Sigmoid colon (tissue), 7 donors: ENCODE measurements around the gene GLIPR1L1. TPM values are rescaled to one million over a fixed set of nuclear protein-coding genes. Genes with fewer than 3 reads are reported as not detected.

Source experiments
- DNase-seq: peaks from one replicate; pipeline ENCODE4 v3.0.0-alpha.2; 2019
- H3K27ac ChIP-seq, 4 donors: fragments of 200-600 bp; sonication (generic); one replicate each; pipeline ENCODE4 v1.5.1; 2016 to 2019; ENCODE audit warnings: mild to moderate bottlenecking in 1 of 4
- H3K27me3 ChIP-seq, 3 donors: fragments of 200-600 bp; sonication (generic); one replicate each; pipeline ENCODE4 v1.5.1; 2019; ENCODE audit warnings: mild to moderate bottlenecking in 1 of 3
- H3K36me3 ChIP-seq, 4 donors: fragments of 200-600 bp; sonication (generic); one replicate each; pipeline ENCODE4 v1.5.1; 2016 to 2019
- H3K4me1 ChIP-seq, 4 donors: fragments of 200-600 bp; sonication (generic); one replicate each; pipeline ENCODE4 v1.5.1; 2017 to 2019
- H3K4me3 ChIP-seq, 4 donors: fragments of 200-600 bp; sonication (generic); one replicate each; pipeline ENCODE4 v1.5.1; 2017 to 2019; ENCODE audit warnings: mild to moderate bottlenecking in 2 of 4, moderate library complexity in 1 of 4
- H3K9me3 ChIP-seq, 4 donors: fragments of 200-600 bp in 3 of 4; sonication (generic) in 3 of 4; one replicate each; pipeline versions ENCODE4 v1.5.1 to v1.6.1; 2013 to 2019
- CTCF ChIP-seq, 4 experiments: fragments of 450-650 bp in 3 of 4; fragments of 200-600 bp in 1 of 4; IDR thresholded peaks; one replicate each; pipeline ENCODE4 v1.5.1; 2016 to 2019; ENCODE audit warnings: antibody characterized with exemption in 4 of 4, mild to moderate bottlenecking in 3 of 4, moderate library complexity in 2 of 4
- EP300 ChIP-seq, 4 donors: sonication (generic); formaldehyde crosslinking; IDR thresholded peaks; one replicate each; pipeline ENCODE4 v1.6.1; 2017; ENCODE audit warnings: antibody characterized with exemption in 4 of 4
- POLR2A ChIP-seq, 2 donors: fragments of 450-650 bp; IDR thresholded peaks; one replicate each; pipeline ENCODE4 v1.6.1; 2016; ENCODE audit warnings: antibody characterized with exemption in 2 of 2, mild to moderate bottlenecking in 2 of 2, moderate library complexity in 2 of 2
- POLR2AphosphoS5 ChIP-seq, 4 donors: sonication (generic); formaldehyde crosslinking; IDR thresholded peaks; one replicate each; pipeline ENCODE4 v1.6.1; 2017; ENCODE audit warnings: antibody characterized with exemption in 4 of 4
- WGBS, 2 donors: extraction: QIAGEN DNeasy Blood & Tissue Kit; methylation state at CpG; one replicate each; pipeline ENCODE4 v1.1.7; 2013; 5-methylcytosine and 5-hydroxymethylcytosine counted together
- intact Hi-C: fragments of 100-400 bp; cut with DNase I; formaldehyde crosslinking; loops from one replicate; pipeline ENCODE4 v1.15.1; 2023
- polyA plus RNA-seq, 3 donors: library from polyadenylated mRNA; stranded (reverse); fragments of 200-250 nt; gene quantifications; one replicate each; pipeline ENCODE4 v1.2.3, GENCODE V29; 2013
- total RNA-seq, 4 donors: library from RNA; depleted of rRNA; stranded (reverse); fragments of >200 nt; gene quantifications; one replicate each; pipeline ENCODE4 v1.1.0, GENCODE V29; 2016
- donor health status: healthy with polysubstance abuse.
- donor health status: Bipolar disorder and iron deficiency.
- donor health status: healthy.

GLIPR1L1 gene
- total and polyA plus RNA-seq, 7 donors = not detected

GRCh38 chr12:75390156-75390898 is 55.9 kb downstream of the GLIPR1L1 start:
- Histone ChIP-seq H3K27me3 (no peaks in the 10 kb centered on the region), H3K27ac (peak overlapping the region; percentile 86 to 92 (median 88)), H3K36me3 (no peaks in the 10 kb centered on the region), H3K9me3 (no peaks in the 10 kb centered on the region), H3K4me1 (peaks cover 0 to 29% (median 19%) of the 10 kb centered on the region in 4 donors), H3K4me3 (peak overlapping the region; percentile 38 to 63 (median 58))
- intact Hi-C loops = loop anchor here (2.0 to 5.0 kb wide), 4 partner anchors 58 to 697 kb away; partner anchors contain the start of genes CAPS2, GLIPR1L1, KRR1 and PHLDA1
- WGBS, 2 donors = 49 to 51% methylated on average over 6 of the region's 6 CpGs
- no peak for TF ChIP-seq POLR2AphosphoS5 (IDR thresholded peaks at IDR 0.05)
- TF ChIP-seq EP300 (IDR thresholded peaks at IDR 0.05) = no peak
- no peak for TF ChIP-seq POLR2A (IDR thresholded peaks at IDR 0.05)
- no peak for TF ChIP-seq CTCF (IDR thresholded peaks at IDR 0.05)
- DNase-seq = no peak

GRCh38 chr12:75390899-75391538 is 56.5 kb downstream of the GLIPR1L1 start, which contains the start of gene GLIPR1L2:
Gene GLIPR1L2, plus strand, starts transcription at chr12:75391089. Its CDS starts 28 bp downstream, at chr12:75391117.
- no peaks in the 10 kb centered on the region for H3K9me3 ChIP-seq
- H3K36me3 ChIP-seq = no peaks in the 10 kb centered on the region
- peak within 1 kb of the TSS; percentile 86 to 92 (median 88) for H3K27ac ChIP-seq
- H3K4me1 ChIP-seq = peaks cover 0 to 29% (median 19%) of the 10 kb centered on the region in 4 donors
- TF ChIP-seq CTCF (IDR thresholded peaks at IDR 0.05) = peak; percentile 63 to 79 (median 72)
- TF ChIP-seq POLR2AphosphoS5 (IDR thresholded peaks at IDR 0.05) = peak; percentile 88 to 92 (median 91)
- TF ChIP-seq EP300 (IDR thresholded peaks at IDR 0.05) = no peak
- peak; percentile 39 to 63 for TF ChIP-seq POLR2A (IDR thresholded peaks at IDR 0.05)
- peak; percentile 98 for DNase-seq
- intact Hi-C loops = loop anchor here (1.0 to 5.0 kb wide), 5 partner anchors 59 to 696 kb away; partner anchors contain the start of genes CAPS2, GLIPR1, GLIPR1L1 and KRR1
- H3K27me3 ChIP-seq = no peaks in the 10 kb centered on the region
- H3K4me3 ChIP-seq = peak within 1 kb of the TSS; percentile 38 to 63 (median 58)
- 3 to 5% methylated on average over 36 of the region's 36 CpGs for WGBS, 2 donors

GRCh38 chr12:75404231-75404630 is 69.8 kb downstream of the GLIPR1L1 start:
- no peak overlapping the region for H3K27ac ChIP-seq
- no peaks in the 10 kb centered on the region for H3K9me3 ChIP-seq
- no peak overlapping the region for H3K4me3 ChIP-seq
- no peak for DNase-seq
- WGBS, 2 donors = 85 to 88% methylated on average over 1 of the region's 1 CpG
- no peaks in the 10 kb centered on the region for H3K27me3 ChIP-seq
- intact Hi-C loops = no loop called here
- no peaks in the 10 kb centered on the region for H3K36me3 ChIP-seq
- H3K4me1 ChIP-seq = no peaks in the 10 kb centered on the region
- TF ChIP-seq POLR2AphosphoS5 (IDR thresholded peaks at IDR 0.05) (no peak), EP300 (IDR thresholded peaks at IDR 0.05) (no peak), CTCF (IDR thresholded peaks at IDR 0.05) (no peak), POLR2A (IDR thresholded peaks at IDR 0.05) (no peak)

GRCh38 chr12:75407683-75408082 is 73.2 kb downstream of the GLIPR1L1 start:
- no peak overlapping the region for H3K27ac ChIP-seq
- no peaks in the 10 kb centered on the region for H3K36me3 ChIP-seq
- no peak overlapping the region for H3K4me3 ChIP-seq
- H3K9me3 ChIP-seq = no peaks in the 10 kb centered on the region
- H3K27me3 ChIP-seq = no peaks in the 10 kb centered on the region
- H3K4me1 ChIP-seq = no peaks in the 10 kb centered on the region
- TF ChIP-seq POLR2A (IDR thresholded peaks at IDR 0.05) = no peak
- intact Hi-C loops = no loop called here
- no peak for DNase-seq

GRCh38 chr12:75409830-75410229 is 75.4 kb downstream of the GLIPR1L1 start:
- Histone ChIP-seq H3K36me3 (no peaks in the 10 kb centered on the region), H3K4me1 (no peaks in the 10 kb centered on the region), H3K27ac (no peak overlapping the region), H3K9me3 (no peaks in the 10 kb centered on the region), H3K27me3 (no peaks in the 10 kb centered on the region), H3K4me3 (no peak overlapping the region)
- no peak for DNase-seq
- TF ChIP-seq EP300 (IDR thresholded peaks at IDR 0.05) (no peak), CTCF (IDR thresholded peaks at IDR 0.05) (no peak)
- WGBS, 2 donors = 96 to 97% methylated on average over 2 of the region's 2 CpGs
- intact Hi-C loops = no loop called here
